AG20443 (cell line): ENCODE measurements around the gene SLC38A11.
"Not testable (repeated sequence)": the region's sequence is repeated elsewhere in the genome, so short reads cannot be mapped to it uniquely, and the experiment has no call there.

ENCODE experiments used
- DNase-seq: peaks from one replicate; pipeline ENCODE4 v3.0.0; 2012; ENCODE audit warnings: low spot score, mixed read lengths

SLC38A11 gene

GRCh38 chr2:164954954-164955701 lies at the start of gene SLC38A11:
TSS of gene SLC38A11 (minus strand) at chr2:164955525. CDS start at chr2:164955247, 278 bp downstream.
- DNase-seq: peak; percentile 42

- DNase-seq: no peak
Observed at GRCh38 chr2:165003443-165004130, 48.3 kb upstream of the SLC38A11 start.

- no peak for DNase-seq
Observed at GRCh38 chr2:165002638-165003037, 47.3 kb upstream of the SLC38A11 start.

GRCh38 chr2:164994664-164995299 lies 39.5 kb upstream of the SLC38A11 start:
- not testable (repeated sequence) for DNase-seq

GRCh38 chr2:164993287-164994016 lies 38.1 kb upstream of the SLC38A11 start:
- DNase-seq: no peak

GRCh38 chr2:164992818-164993217 lies 37.5 kb upstream of the SLC38A11 start:
- DNase-seq: peak; percentile 32

GRCh38 chr2:164992093-164992454 lies 36.7 kb upstream of the SLC38A11 start:
- not testable (repeated sequence) for DNase-seq

GRCh38 chr2:164991361-164992092 lies 36.2 kb upstream of the SLC38A11 start:
- DNase-seq: not testable (repeated sequence)

GRCh38 chr2:164990953-164991352 lies 35.6 kb upstream of the SLC38A11 start:
- not testable (repeated sequence) for DNase-seq

- not testable (repeated sequence) for DNase-seq
Observed at GRCh38 chr2:164988805-164989204, 33.5 kb upstream of the SLC38A11 start.

GRCh38 chr2:164986027-164986426 lies 30.7 kb upstream of the SLC38A11 start:
- DNase-seq: not testable (repeated sequence)

GRCh38 chr2:164984428-164984827 lies 29.1 kb upstream of the SLC38A11 start:
- DNase-seq: no peak

- no peak for DNase-seq
Observed at GRCh38 chr2:164981217-164981990, 26.1 kb upstream of the SLC38A11 start.

GRCh38 chr2:164980688-164981087 lies 25.4 kb upstream of the SLC38A11 start:
- not testable (repeated sequence) for DNase-seq

- no peak for DNase-seq
Observed at GRCh38 chr2:164979113-164979512, 23.8 kb upstream of the SLC38A11 start.

GRCh38 chr2:164976875-164977470 lies 21.6 kb upstream of the SLC38A11 start:
- not testable (repeated sequence) for DNase-seq

- DNase-seq: no peak
Observed at GRCh38 chr2:164976301-164976700, 21.0 kb upstream of the SLC38A11 start.

- no peak for DNase-seq
Observed at GRCh38 chr2:164975891-164976290, 20.6 kb upstream of the SLC38A11 start.

- DNase-seq: no peak
Observed at GRCh38 chr2:164974221-164974620, 18.9 kb upstream of the SLC38A11 start.

GRCh38 chr2:164972216-164972615 lies 16.9 kb upstream of the SLC38A11 start:
- DNase-seq: no peak
